Naive thymus-derived CD4-positive, alpha-beta T cell (primary cell): ENCODE data around the gene SNAI1. TPM values are rescaled to one million over a fixed set of nuclear protein-coding genes. Genes with fewer than 3 reads are reported as not detected.
"Not testable (repeated sequence)": the region's sequence is repeated elsewhere in the genome, so short reads cannot be mapped to it uniquely, and the experiment has no call there.

Experiments used
- ATAC-seq: fragments of 150-1000 bp; cut with Tn5 transposase; 2 replicates; pipeline ENCODE4 v1.10.0; 2021; ENCODE audit warnings: mild to moderate bottlenecking, moderate library complexity
- CTCF ChIA-PET: fragments of 350-600 bp; sonication (Branson Sonifier 250); formaldehyde crosslinking; loops from one replicate; lab custom pipeline; 2021; ENCODE audit warnings: antibody characterized with exemption; lab: Charles Lee
- POLR2A ChIA-PET: fragments of 350-600 bp; sonication (Branson Sonifier 250); formaldehyde crosslinking; loops from one replicate; lab custom pipeline; 2021; ENCODE audit warnings: antibody characterized with exemption, inconsistent platforms; lab: Charles Lee
- DNase-seq, 9 donors: peaks; one replicate each; pipeline versions ENCODE4 v3.0.0 to v3.0.0-alpha.2; 2020 to 2022; ENCODE audit warnings: mixed read lengths in 1 of 9
- H3K27ac ChIP-seq: one replicate; pipeline ENCODE4 v1.7.0; 2013; ENCODE audit warnings: mild to moderate bottlenecking, low read depth, low read length, moderate library complexity
- H3K27me3 ChIP-seq, 2 donors: one replicate each; pipeline ENCODE4 v1.7.0; 2013; ENCODE audit warnings: low read length in 2 of 2, mild to moderate bottlenecking in 2 of 2, moderate library complexity in 2 of 2; ENCODE audit not compliant: control insufficient read depth in 2 of 2, insufficient read depth in 2 of 2
- H3K36me3 ChIP-seq, 3 experiments: 1 replicate in 2 of 3; 2 replicates in 1 of 3; pipeline ENCODE4 v1.7.0; 2013; ENCODE audit warnings: low read length in 3 of 3, mild to moderate bottlenecking in 3 of 3, moderate library complexity in 1 of 3; ENCODE audit not compliant: insufficient read depth in 3 of 3, control insufficient read depth in 2 of 3
- H3K4me1 ChIP-seq, 2 donors: one replicate each; pipeline ENCODE4 v1.7.0; 2013; ENCODE audit warnings: low read length in 2 of 2, mild to moderate bottlenecking in 2 of 2, moderate library complexity in 1 of 2; ENCODE audit not compliant: control insufficient read depth in 2 of 2, insufficient read depth in 2 of 2
- H3K4me3 ChIP-seq: 2 replicates; pipeline ENCODE4 v1.7.0; 2013; ENCODE audit warnings: mild to moderate bottlenecking, low read length
- H3K9me3 ChIP-seq, 3 experiments: 1 replicate in 2 of 3; 2 replicates in 1 of 3; pipeline ENCODE4 v1.7.0; 2013; ENCODE audit warnings: low read length in 3 of 3; ENCODE audit not compliant: control insufficient read depth in 2 of 3
- H3K27ac Mint-ChIP-seq, 9 donors: one replicate each; pipeline ENCODE4 v1.8.0; 2020 to 2022; ENCODE audit warnings: mixed read lengths in 9 of 9, mild to moderate bottlenecking in 8 of 9, moderate library complexity in 5 of 9, inconsistent platforms in 2 of 9
- H3K27me3 Mint-ChIP-seq, 5 donors: one replicate each; pipeline ENCODE4 v1.8.0; 2021 to 2022; ENCODE audit warnings: mixed read lengths in 5 of 5, mild to moderate bottlenecking in 1 of 5
- H3K36me3 Mint-ChIP-seq, 5 donors: one replicate each; pipeline ENCODE4 v1.8.0; 2020 to 2022; ENCODE audit warnings: mixed read lengths in 5 of 5, mild to moderate bottlenecking in 3 of 5, inconsistent platforms in 1 of 5
- H3K4me1 Mint-ChIP-seq, 7 donors: one replicate each; pipeline ENCODE4 v1.8.0; 2020 to 2022; ENCODE audit warnings: mixed read lengths in 7 of 7, mild to moderate bottlenecking in 3 of 7, inconsistent platforms in 1 of 7
- H3K4me3 Mint-ChIP-seq, 10 donors: one replicate each; pipeline ENCODE4 v1.8.0; 2020 to 2022; ENCODE audit warnings: mild to moderate bottlenecking in 10 of 10, mixed read lengths in 10 of 10, moderate library complexity in 6 of 10, inconsistent platforms in 2 of 10
- H3K9me3 Mint-ChIP-seq, 11 donors: one replicate each; pipeline ENCODE4 v1.8.0; 2020 to 2022; ENCODE audit warnings: mixed read lengths in 11 of 11, mild to moderate bottlenecking in 4 of 11, inconsistent platforms in 1 of 11, moderate library complexity in 1 of 11
- intact Hi-C, 2 donors: fragments of 100-400 bp; cut with micrococcal nuclease; formaldehyde crosslinking; loops; one replicate each; pipeline ENCODE4 v1.15.1; 2023
- polyA plus RNA-seq, 2 donors: library from polyadenylated mRNA; unstranded; fragments of 300-500 nt; fragmentation: Illumina TruSeq; gene quantifications; one replicate each; pipeline ENCODE4 v1.2.3, GENCODE V29; 2021
- total RNA-seq, 6 experiments: library from RNA in 5 of 6; stranded (reverse) in 5 of 6; gene quantifications; 1 replicate in 5 of 6; 2 replicates in 1 of 6; pipeline ENCODE4 v1.2.3 and lab custom pipeline; 2021 to 2026

The SNAI1 gene
- total and polyA plus RNA-seq, 7 experiments from 2014 or later = 0.22 to 7.0 (median 0.34) TPM

DNA sequence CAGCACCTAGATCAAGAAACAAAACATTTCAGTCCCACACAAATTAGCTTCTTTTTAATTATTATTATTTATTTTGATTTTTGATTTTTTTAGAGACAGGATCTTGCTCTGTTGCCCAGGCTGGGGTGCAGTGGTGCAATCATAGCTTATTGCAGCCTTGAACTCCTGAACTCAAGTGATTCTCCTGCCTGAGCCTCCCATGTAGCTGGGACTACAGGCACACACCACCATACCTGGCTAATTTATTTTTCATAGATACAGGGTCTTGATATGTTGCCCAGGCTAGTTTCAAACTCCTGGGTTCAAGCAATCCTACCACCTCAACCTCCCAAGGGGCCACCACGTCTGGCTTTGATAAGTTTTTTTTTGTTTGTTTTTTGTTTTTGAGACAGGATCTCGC, 24.6 kb downstream of the SNAI1 start:
- CTCF ChIA-PET = no interaction called here
- H3K4me3 ChIP-seq = no peak overlapping the region
- Mint-ChIP-seq H3K9me3 (no peaks in the 10 kb centered on the region), H3K27ac (no peak overlapping the region), H3K27me3 (peaks cover 0 to 14% (median 5%) of the 10 kb centered on the region in 5 donors), H3K4me3 (no peak overlapping the region), H3K36me3 (no peaks in the 10 kb centered on the region), H3K4me1 (peaks cover 4 to 27% (median 10%) of the 10 kb centered on the region in 7 donors)
- H3K4me1 ChIP-seq = no peaks in the 10 kb centered on the region
- H3K9me3 ChIP-seq = no peaks in the 10 kb centered on the region
- H3K36me3 ChIP-seq = no peaks in the 10 kb centered on the region
- no peak overlapping the region for H3K27ac ChIP-seq
- no peaks in the 10 kb centered on the region for H3K27me3 ChIP-seq
- intact Hi-C loops = no loop called here
- DNase-seq (no peak), ATAC-seq (no peak)
- POLR2A ChIA-PET = no interaction called here

DNA sequence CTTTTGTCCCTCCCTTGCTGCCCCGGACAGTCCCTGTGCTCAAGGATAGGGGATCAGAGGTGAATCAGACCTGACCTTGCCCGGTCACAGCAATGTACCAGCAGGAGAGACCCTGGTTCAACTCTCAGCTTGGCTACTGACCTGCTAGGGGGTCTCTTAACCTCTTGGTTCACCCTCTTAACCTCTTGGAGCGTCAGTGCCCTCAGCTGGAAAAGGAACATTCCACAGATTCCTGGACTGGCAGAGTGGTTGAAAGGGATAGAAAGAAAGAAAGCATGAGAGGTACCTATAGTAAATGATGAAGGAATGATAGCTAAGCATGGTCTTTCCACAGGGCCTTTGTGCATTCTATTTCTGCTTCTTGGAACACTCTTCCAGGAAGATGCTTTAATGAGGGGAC, 25.2 kb downstream of the SNAI1 start:
- H3K27me3 ChIP-seq = no peaks in the 10 kb centered on the region

DNA sequence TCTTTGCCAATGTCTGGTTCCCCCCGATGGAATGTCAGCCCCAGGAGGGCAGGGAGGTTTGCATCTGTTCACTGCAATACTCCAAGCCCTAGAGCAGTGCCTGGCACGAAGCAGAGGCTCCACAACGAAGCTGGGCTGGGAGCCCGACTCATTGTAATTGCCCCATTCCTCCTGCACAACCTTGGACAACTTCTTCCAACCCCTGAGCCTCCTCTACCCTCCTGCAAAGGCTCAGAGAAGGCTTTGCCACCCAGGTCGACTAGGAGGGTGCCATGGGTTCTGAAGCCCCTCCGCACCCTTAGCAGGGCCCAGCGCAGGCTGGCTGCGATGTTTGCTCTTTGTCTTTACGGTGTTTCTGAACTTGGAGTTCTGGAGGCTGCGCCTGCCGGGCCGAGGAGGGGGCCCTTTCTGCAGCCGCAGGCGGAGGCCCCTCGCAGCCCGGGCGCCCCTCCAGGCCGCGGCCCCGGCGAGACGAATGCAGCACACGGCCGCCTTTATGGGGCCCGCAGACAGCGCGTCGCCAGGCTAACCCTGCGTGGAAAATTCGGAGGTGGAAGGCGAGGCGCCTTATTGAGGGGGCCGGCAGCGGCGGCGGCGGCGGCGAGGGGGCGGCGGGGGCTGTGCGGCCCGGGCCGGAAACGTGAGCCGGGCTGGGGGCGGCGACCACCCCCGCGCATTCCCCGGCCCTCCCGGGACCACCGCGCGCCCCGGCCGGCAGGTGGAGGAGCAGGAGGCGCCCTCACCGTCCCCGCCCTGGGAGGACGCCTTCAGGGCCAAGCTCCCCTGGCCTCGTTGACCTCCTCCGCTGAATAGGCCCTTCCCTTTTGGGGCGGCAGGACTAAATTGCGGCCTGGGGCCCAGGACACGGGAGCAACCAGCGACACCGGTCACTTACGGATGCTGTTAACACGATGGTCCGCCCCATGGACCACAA, 27.0 kb downstream of the SNAI1 start:
- Histone ChIP-seq H3K4me1 (no peaks in the 10 kb centered on the region), H3K9me3 (no peaks in the 10 kb centered on the region), H3K27me3 (no peaks in the 10 kb centered on the region), H3K4me3 (no peak overlapping the region), H3K36me3 (no peaks in the 10 kb centered on the region), H3K27ac (no peak overlapping the region)
- Mint-ChIP-seq H3K36me3 (no peaks in the 10 kb centered on the region), H3K4me3 (no peak overlapping the region), H3K27ac (no peak overlapping the region), H3K27me3 (peaks cover 4 to 14% (median 5%) of the 10 kb centered on the region in 5 donors), H3K9me3 (no peaks in the 10 kb centered on the region), H3K4me1 (peaks cover 8 to 23% (median 13%) of the 10 kb centered on the region in 7 donors)
- ATAC-seq (no peak), DNase-seq (no peak)
- intact Hi-C loops = no loop called here
- ChIA-PET POLR2A (interaction anchor here (0.6 kb wide), 1 partner anchor 12 kb away, joined by 3 read pairs; no protein-coding TSS in a partner anchor), CTCF (no interaction called here)

More for the DNA sequence above, 25.2 kb downstream of the SNAI1 start:
- ChIA-PET POLR2A (no interaction called here), CTCF (no interaction called here)
- H3K4me1 Mint-ChIP-seq = peaks cover 8 to 29% (median 13%) of the 10 kb centered on the region in 7 donors
- peaks cover 0 to 14% (median 5%) of the 10 kb centered on the region in 5 donors for H3K27me3 Mint-ChIP-seq
- no peaks in the 10 kb centered on the region for H3K4me1 ChIP-seq
- intact Hi-C loops = no loop called here
- no peaks in the 10 kb centered on the region for H3K9me3 Mint-ChIP-seq
- no peak for ATAC-seq
- H3K4me3 ChIP-seq = no peak overlapping the region
- H3K36me3 ChIP-seq = no peaks in the 10 kb centered on the region
- no peak overlapping the region for H3K4me3 Mint-ChIP-seq
- no peak for DNase-seq
- no peak overlapping the region for H3K27ac ChIP-seq
- H3K36me3 Mint-ChIP-seq = no peaks in the 10 kb centered on the region
- H3K9me3 ChIP-seq = no peaks in the 10 kb centered on the region
- no peak overlapping the region for H3K27ac Mint-ChIP-seq

DNA sequence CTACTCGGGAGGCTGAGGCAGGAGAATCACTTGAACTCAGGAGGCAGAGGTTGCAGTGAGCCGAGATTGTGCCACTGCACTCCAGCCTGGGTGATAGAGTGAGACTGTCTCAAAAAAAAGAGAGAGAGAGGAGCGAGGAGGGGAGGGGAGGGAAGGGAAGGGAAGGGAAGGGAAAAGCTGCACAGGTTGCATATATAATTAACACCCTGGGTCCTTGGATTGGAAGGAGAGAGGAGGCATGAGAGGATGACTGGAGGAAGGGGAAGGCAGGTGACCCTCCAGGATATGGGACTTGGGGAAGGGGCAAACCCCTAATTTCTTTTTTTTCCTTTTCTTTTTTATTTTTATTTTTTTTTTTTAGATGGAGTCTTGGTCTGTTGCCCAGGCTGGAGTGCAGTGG, 28.8 kb downstream of the SNAI1 start:
- H3K36me3 Mint-ChIP-seq, H3K27ac ChIP-seq, H3K4me3 Mint-ChIP-seq, intact Hi-C loops, H3K4me3 ChIP-seq, H3K27me3 ChIP-seq, H3K27ac Mint-ChIP-seq, H3K4me1 ChIP-seq, H3K36me3 ChIP-seq, DNase-seq, ATAC-seq, H3K9me3 Mint-ChIP-seq, POLR2A ChIA-PET, H3K9me3 ChIP-seq: not testable (repeated sequence)
- peaks cover 5 to 14% (median 8%) of the 10 kb centered on the region in 7 donors for H3K4me1 Mint-ChIP-seq
- CTCF ChIA-PET = interaction anchor here (0.6 kb wide), 1 partner anchor 738 kb away, joined by 4 read pairs; no protein-coding TSS in a partner anchor
- H3K27me3 Mint-ChIP-seq = peaks cover 5 to 14% (median 5%) of the 10 kb centered on the region in 5 donors

DNA sequence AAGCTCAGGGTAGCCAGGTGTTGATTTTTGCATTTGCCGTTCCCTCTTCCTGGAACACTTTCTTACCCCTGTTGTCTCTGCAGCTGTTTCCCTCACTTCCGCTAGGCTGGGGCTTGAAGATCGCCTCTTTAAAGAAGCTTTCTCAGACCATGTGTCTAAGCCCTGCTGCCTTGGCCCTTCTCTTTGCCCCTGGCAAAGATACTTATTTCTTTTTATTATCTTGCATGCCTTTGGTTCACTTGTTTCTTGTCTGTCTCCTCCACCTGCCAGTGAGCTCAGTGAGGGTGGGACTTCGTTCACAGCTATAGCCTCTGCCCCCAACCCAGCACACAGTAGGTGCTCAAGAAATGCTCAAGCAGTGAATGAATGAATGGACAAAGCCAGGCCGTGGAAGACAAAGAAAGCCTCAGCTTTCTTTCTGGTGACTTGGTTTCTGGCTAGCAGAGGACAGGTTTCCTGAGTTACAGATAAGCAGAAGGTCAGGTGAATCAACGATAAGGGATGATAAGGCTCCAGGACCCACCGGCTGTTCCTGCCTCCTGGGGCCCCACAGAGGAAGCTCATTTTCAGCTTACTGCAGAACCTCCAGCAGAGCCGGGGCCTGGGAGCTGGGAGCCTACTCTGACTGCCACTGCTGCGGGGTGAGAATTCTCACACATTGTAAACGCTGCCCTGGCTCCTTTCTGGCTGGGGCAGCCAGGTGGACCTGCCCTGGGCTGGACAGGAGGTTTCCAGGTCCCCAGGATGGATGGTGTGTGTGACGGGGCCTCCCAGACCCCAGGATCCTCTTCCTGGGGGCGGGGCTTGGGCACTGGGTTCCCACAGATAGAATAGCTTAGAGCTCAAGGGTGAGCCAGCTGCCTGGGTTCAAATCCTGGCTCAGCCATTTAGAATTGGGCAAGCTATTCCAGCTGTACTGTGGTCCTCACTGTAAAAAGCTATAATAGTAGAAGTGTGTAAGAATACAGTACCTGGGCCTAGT, 29.8 kb downstream of the SNAI1 start:
- ATAC-seq (no peak), DNase-seq (no peak)
- no peaks in the 10 kb centered on the region for H3K9me3 Mint-ChIP-seq
- H3K27ac ChIP-seq = peak overlapping the region; percentile 9
- ChIA-PET CTCF (interaction anchor here (0.6 to 1.7 kb wide), 4 partner anchors 34 to 737 kb away, joined by 3 to 4 read pairs (median 3); no protein-coding TSS in a partner anchor), POLR2A (no interaction called here)
- peaks cover 5 to 10% (median 5%) of the 10 kb centered on the region in 5 donors for H3K27me3 Mint-ChIP-seq
- H3K4me1 Mint-ChIP-seq = peaks cover 5 to 10% (median 8%) of the 10 kb centered on the region in 7 donors
- H3K27me3 ChIP-seq = no peaks in the 10 kb centered on the region
- H3K4me1 ChIP-seq = no peaks in the 10 kb centered on the region
- no peaks in the 10 kb centered on the region for H3K36me3 Mint-ChIP-seq
- H3K27ac Mint-ChIP-seq = peak overlapping the region in 1 of 9 donors; percentile 49
- intact Hi-C loops = no loop called here
- no peak overlapping the region for H3K4me3 ChIP-seq
- H3K36me3 ChIP-seq = no peaks in the 10 kb centered on the region
- H3K4me3 Mint-ChIP-seq = peak overlapping the region in 1 of 10 donors; percentile 56
- H3K9me3 ChIP-seq = no peaks in the 10 kb centered on the region

DNA sequence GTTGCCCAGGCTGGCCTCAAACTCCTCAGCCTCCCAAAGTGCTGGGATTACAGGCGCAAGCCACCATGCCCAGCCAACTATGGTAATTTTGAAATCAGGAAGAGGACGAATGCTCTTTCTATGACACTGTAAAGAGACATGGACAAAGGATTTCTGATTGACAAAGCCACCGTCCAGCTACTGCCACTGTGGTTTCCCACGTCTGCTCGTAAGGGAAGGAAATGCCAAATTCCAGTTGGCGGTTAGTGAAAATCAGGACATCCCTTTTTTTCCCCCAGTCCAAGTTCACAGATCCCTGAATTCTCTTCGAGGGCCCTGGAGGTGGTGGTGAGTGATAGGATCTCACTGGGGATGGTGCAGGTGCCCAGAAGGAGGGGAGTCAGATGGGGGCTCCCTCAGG, 31.2 kb downstream of the SNAI1 start:
- Histone ChIP-seq H3K4me1 (no peaks in the 10 kb centered on the region), H3K27ac (no peak overlapping the region), H3K9me3 (no peaks in the 10 kb centered on the region), H3K36me3 (no peaks in the 10 kb centered on the region), H3K4me3 (no peak overlapping the region), H3K27me3 (no peaks in the 10 kb centered on the region)
- no peak overlapping the region for H3K4me3 Mint-ChIP-seq
- H3K36me3 Mint-ChIP-seq = peaks cover 0 to 1% (median 0%) of the 10 kb centered on the region in 5 donors
- ChIA-PET CTCF (no interaction called here), POLR2A (no interaction called here)
- no peaks in the 10 kb centered on the region for H3K9me3 Mint-ChIP-seq
- ATAC-seq (no peak), DNase-seq (no peak)
- H3K27me3 Mint-ChIP-seq = peaks cover 0 to 17% (median 5%) of the 10 kb centered on the region in 5 donors
- peak overlapping the region in 1 of 9 donors; percentile 59 for H3K27ac Mint-ChIP-seq
- intact Hi-C loops = no loop called here
- peaks cover 5 to 10% (median 8%) of the 10 kb centered on the region in 7 donors for H3K4me1 Mint-ChIP-seq
